Loucy (cell line): Measurements from ENCODE around the gene FOXO6.

Experiments used
- CTCF ChIP-seq: fragments of 200-600 bp; sonication (generic); conservative IDR thresholded peaks from 2 replicates; pipeline ENCODE4 v1.5.1; 2014; ENCODE audit warnings: mild to moderate bottlenecking, antibody characterized with exemption, low read length
- EZH2phosphoT487 ChIP-seq: fragments of 200-600 bp; IDR thresholded peaks from 2 replicates; pipeline ENCODE4 v1.6.1; 2018; ENCODE audit warnings: antibody characterized with exemption, mild to moderate bottlenecking, moderate library complexity, borderline replicate concordance

DNA sequence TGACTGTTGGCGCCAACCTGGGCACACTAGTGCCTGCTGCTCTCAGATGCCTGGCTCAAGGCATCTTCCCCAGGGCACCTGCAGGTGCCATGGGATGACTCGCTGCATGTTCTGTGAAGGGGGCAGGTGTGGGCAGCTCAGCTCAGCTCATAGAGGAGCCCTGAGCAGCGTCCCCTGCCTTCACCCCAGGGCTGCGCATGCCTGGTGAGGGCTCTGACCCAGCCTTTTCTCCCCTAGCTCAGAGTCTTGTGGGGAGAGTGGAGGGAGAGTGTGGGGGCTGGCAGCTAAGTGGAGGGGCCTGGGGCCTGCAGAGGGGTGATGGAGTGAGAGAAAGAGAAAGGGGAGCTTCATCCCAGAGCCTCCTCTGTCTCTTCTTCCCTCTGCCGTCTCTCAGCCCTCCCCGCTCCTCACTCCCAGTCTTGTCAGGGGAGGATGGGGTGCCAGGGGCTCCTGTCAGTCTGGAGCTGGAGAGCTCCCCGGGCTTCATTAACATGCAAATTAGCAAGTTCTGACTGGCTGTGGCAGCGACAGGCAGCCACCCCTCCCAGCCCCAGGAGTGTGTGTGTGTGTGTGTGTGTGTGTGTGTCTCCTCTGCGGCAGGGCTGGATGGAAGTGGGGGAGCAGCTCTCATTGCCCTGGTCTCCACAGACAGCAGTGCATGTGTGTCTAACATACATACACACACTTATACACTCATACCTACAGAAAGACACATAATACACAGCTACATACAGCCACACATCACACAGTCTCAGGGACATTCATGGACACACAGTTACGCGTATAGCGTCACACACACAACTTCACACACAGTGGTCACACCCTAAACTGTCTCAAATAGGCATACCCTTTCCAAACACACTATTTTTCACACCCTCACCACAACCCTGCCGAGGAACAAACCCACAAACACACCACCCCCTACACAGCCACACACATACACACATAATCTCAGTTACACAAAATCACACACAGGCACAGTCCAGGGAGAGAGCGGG lies 34.0 kb downstream of the FOXO6 start:
- no peak for TF ChIP-seq CTCF
- no peak for TF ChIP-seq EZH2phosphoT487
